H1 (cell line): ENCODE results near the gene ZC3H12C. TPM values are rescaled to one million over a fixed set of nuclear protein-coding genes. Genes with fewer than 3 reads are reported as not detected.

Experiments used
- BCL11A ChIP-seq, 2 experiments: IDR thresholded peaks; one replicate each; pipeline ENCODE4 v1.6.1; 2011; ENCODE audit warnings: low read depth in 2 of 2, low read length in 2 of 2, mild to moderate bottlenecking in 2 of 2
- CEBPB ChIP-seq: IDR thresholded peaks from 2 replicates; pipeline ENCODE4 v1.6.1; 2012; ENCODE audit warnings: low read depth, low read length
- PHF8 ChIP-seq: fragments of 200-600 bp; sonication (generic); conservative IDR thresholded peaks from 2 replicates; pipeline ENCODE4 v1.7.1; 2012; ENCODE audit warnings: low read depth, mild to moderate bottlenecking, inconsistent platforms, low read length, moderate library complexity
- RAD21 ChIP-seq, 2 experiments: IDR thresholded peaks in 1 of 2; conservative IDR thresholded peaks in 1 of 2; 2 replicates each; pipeline ENCODE4 v1.6.1; 2011; ENCODE audit warnings: low read depth in 2 of 2, low read length in 2 of 2, improper control_type of control experiment in 1 of 2, inconsistent platforms in 1 of 2, mild to moderate bottlenecking in 1 of 2, moderate library complexity in 1 of 2
- RXRA ChIP-seq: IDR thresholded peaks from 2 replicates; pipeline ENCODE4 v1.6.1; 2011; ENCODE audit warnings: low read depth, mild to moderate bottlenecking, low read length, moderate library complexity; ENCODE audit not compliant: insufficient read depth
- SP2 ChIP-seq: IDR thresholded peaks from 2 replicates; pipeline ENCODE4 v1.6.1; 2012; ENCODE audit warnings: mild to moderate bottlenecking, low read length, inconsistent platforms
- polyA plus RNA-seq, 7 experiments: library from polyadenylated mRNA; depleted of rRNA in 3 of 7; stranded (reverse) in 5 of 7; unstranded in 2 of 7; fragments of >200 nt in 5 of 7; fragments of 200-250 nt in 2 of 7; gene quantifications; 1 replicate in 5 of 7; 2 replicates in 1 of 7; 4 replicates in 1 of 7; pipeline versions ENCODE4 v1.2.1 to v1.2.3, GENCODE V29; 2011 to 2013; ENCODE audit warnings: missing spikeins in 2 of 7, mixed read lengths in 2 of 7
- total RNA-seq: library from RNA; stranded (reverse); fragmentation: NEBNext Ultra II Directional; extraction: Animal tissue kit (Norgen Biotek cat#: 25700); gene quantifications from 2 replicates; pipeline ENCODE4 v1.2.1, GENCODE V29; 2021

The ZC3H12C gene
- total and polyA plus RNA-seq, 2 of the 8 experiments (the other 6 are each of a cell fraction or from before 2014, with no cell fraction given), result 2.0 to 2.7 TPM

GRCh38 chr11:110217936-110218335, 124.7 kb downstream of the ZC3H12C start (continued):
- TF ChIP-seq RXRA (no peak), RAD21 (IDR thresholded peaks at IDR 0.05 in 1 of 2, conservative IDR thresholded peaks at IDR 0.05 in 1 of 2; ENCODE audit: low read depth in 2 of 2, low read length in 2 of 2) (no peak), PHF8 (no peak), CEBPB (no peak), BCL11A (IDR thresholded peaks at IDR 0.05; ENCODE audit: low read depth in 2 of 2, low read length in 2 of 2) (no peak), SP2 (no peak)
- TF ChIP-seq, all 59 proteins: peak for 0
